ENCODE measurements around the gene DBNL. TPM values are rescaled to one million over a fixed set of nuclear protein-coding genes. Genes with fewer than 3 reads are reported as not detected.

DBNL gene
- total RNA-seq, 1 donor from 2014 or later = 85.0 TPM

DNA sequence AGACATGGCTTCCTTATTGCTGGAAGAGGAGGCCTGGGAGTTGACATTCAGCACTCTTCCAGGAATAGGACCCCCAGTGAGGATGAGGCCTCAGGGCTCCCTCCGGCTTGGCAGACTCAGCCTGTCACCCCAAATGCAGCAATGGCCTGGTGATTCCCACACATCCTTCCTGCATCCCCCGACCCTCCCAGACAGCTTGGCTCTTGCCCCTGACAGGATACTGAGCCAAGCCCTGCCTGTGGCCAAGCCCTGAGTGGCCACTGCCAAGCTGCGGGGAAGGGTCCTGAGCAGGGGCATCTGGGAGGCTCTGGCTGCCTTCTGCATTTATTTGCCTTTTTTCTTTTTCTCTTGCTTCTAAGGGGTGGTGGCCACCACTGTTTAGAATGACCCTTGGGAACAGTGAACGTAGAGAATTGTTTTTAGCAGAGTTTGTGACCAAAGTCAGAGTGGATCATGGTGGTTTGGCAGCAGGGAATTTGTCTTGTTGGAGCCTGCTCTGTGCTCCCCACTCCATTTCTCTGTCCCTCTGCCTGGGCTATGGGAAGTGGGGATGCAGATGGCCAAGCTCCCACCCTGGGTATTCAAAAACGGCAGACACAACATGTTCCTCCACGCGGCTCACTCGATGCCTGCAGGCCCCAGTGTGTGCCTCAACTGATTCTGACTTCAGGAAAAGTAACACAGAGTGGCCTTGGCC lies 16.6 kb downstream of the DBNL start:
- Histone ChIP-seq H3K27ac (ENCODE audit: low read depth, low read length) (no peak overlapping the region), H3K79me2 (ENCODE audit: insufficient read depth, low read length) (peaks cover 7% of the 10 kb centered on the region), H3K9me3 (ENCODE audit: insufficient read depth, low read depth, low read length) (no peaks in the 10 kb centered on the region), H3K4me2 (ENCODE audit: low read length) (no peak overlapping the region), H2AFZ (ENCODE audit: low read depth, low read length) (no peak overlapping the region), H3K27me3 (ENCODE audit: insufficient read depth, low read length) (peaks cover 3% of the 10 kb centered on the region), H3K36me3 (ENCODE audit: insufficient read depth, low read length) (peaks cover 26% of the 10 kb centered on the region), H3K4me1 (ENCODE audit: insufficient read depth, low read length) (peaks cover 3% of the 10 kb centered on the region), H4K20me1 (ENCODE audit: insufficient read depth, low read length) (peaks cover 80% of the 10 kb centered on the region), H3K9ac (ENCODE audit: low read length) (no peak overlapping the region), H3K4me3 (ENCODE audit: insufficient read depth, low read depth, low read length) (no peak overlapping the region)
- Mint-ChIP-seq H3K27me3 (ENCODE audit: low read depth, unreplicated experiment) (no peaks in the 10 kb centered on the region), H3K36me3 (ENCODE audit: low read depth, unreplicated experiment) (peaks cover 29% of the 10 kb centered on the region), H3K4me3 (ENCODE audit: unreplicated experiment) (no peak overlapping the region), H3K27ac (ENCODE audit: unreplicated experiment) (no peak overlapping the region), H3K4me1 (ENCODE audit: low read depth, unreplicated experiment) (peaks cover 8% of the 10 kb centered on the region), H3K9me3 (ENCODE audit: unreplicated experiment) (no peaks in the 10 kb centered on the region)
- FAIRE-seq (no peak), DNase-seq (ENCODE audit: low read depth) (no peak)
- TF ChIP-seq, protein P1, sequence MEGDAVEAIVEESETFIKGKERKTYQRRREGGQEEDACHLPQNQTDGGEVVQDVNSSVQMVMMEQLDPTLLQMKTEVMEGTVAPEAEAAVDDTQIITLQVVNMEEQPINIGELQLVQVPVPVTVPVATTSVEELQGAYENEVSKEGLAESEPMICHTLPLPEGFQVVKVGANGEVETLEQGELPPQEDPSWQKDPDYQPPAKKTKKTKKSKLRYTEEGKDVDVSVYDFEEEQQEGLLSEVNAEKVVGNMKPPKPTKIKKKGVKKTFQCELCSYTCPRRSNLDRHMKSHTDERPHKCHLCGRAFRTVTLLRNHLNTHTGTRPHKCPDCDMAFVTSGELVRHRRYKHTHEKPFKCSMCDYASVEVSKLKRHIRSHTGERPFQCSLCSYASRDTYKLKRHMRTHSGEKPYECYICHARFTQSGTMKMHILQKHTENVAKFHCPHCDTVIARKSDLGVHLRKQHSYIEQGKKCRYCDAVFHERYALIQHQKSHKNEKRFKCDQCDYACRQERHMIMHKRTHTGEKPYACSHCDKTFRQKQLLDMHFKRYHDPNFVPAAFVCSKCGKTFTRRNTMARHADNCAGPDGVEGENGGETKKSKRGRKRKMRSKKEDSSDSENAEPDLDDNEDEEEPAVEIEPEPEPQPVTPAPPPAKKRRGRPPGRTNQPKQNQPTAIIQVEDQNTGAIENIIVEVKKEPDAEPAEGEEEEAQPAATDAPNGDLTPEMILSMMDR (IDR thresholded peaks at IDR 0.05; ENCODE audit: insufficient read depth, low read depth, low read length) = no peak
- no peak for TF ChIP-seq EZH2 (IDR thresholded peaks at IDR 0.05; ENCODE audit: insufficient read depth, low read length)

DNA sequence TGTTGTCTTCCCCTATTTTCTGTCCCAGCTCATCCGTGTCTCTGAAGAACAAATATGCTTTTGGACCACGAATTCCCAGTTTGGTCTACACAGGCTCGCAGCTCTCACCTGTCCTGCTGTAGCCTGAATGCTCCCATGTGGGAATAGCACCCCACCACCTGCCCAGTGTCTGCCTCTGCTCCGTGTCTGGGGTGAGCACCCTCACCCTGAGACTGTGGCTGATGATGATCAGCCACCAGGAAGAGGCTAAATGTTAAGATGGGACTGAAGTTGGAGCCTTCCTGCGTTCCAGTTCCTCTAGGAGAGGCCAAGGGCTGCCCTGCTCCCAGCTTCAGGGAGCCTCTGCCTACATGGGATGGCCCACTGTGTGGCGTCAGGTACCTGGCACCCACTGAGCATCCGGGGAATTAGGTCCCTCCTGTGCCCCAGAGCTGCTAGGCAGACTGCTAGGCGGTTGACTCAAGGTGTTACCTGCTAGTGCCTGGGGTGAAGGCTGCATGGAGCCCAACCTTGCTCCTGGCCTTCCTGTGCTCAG lies 17.2 kb downstream of the DBNL start:
- Histone ChIP-seq H3K27ac (ENCODE audit: low read depth, low read length) (no peak overlapping the region), H3K4me2 (ENCODE audit: low read length) (no peak overlapping the region), H3K79me2 (ENCODE audit: insufficient read depth, low read length) (peaks cover under 1% of the 10 kb centered on the region), H3K27me3 (ENCODE audit: insufficient read depth, low read length) (peaks cover 3% of the 10 kb centered on the region), H3K36me3 (ENCODE audit: insufficient read depth, low read length) (peaks cover 23% of the 10 kb centered on the region), H3K9ac (ENCODE audit: low read length) (no peak overlapping the region), H3K4me1 (ENCODE audit: insufficient read depth, low read length) (peaks cover 3% of the 10 kb centered on the region), H4K20me1 (ENCODE audit: insufficient read depth, low read length) (peaks cover 80% of the 10 kb centered on the region), H3K9me3 (ENCODE audit: insufficient read depth, low read depth, low read length) (no peaks in the 10 kb centered on the region), H3K4me3 (ENCODE audit: insufficient read depth, low read depth, low read length) (no peak overlapping the region), H2AFZ (ENCODE audit: low read depth, low read length) (no peak overlapping the region)
- H3K27me3 Mint-ChIP-seq (ENCODE audit: low read depth, unreplicated experiment) = no peaks in the 10 kb centered on the region
- TF ChIP-seq, protein P1 (IDR thresholded peaks at IDR 0.05; ENCODE audit: insufficient read depth, low read depth, low read length) = no peak
- TF ChIP-seq EZH2 (IDR thresholded peaks at IDR 0.05; ENCODE audit: insufficient read depth, low read length) = no peak
- FAIRE-seq (no peak), DNase-seq (ENCODE audit: low read depth) (no peak)
- H3K4me1 Mint-ChIP-seq (ENCODE audit: low read depth, unreplicated experiment) = peaks cover 11% of the 10 kb centered on the region
- H3K4me3 Mint-ChIP-seq (ENCODE audit: unreplicated experiment) = no peak overlapping the region
- no peak overlapping the region for H3K27ac Mint-ChIP-seq (ENCODE audit: unreplicated experiment)
- H3K9me3 Mint-ChIP-seq (ENCODE audit: unreplicated experiment) = no peaks in the 10 kb centered on the region
- peaks cover 26% of the 10 kb centered on the region for H3K36me3 Mint-ChIP-seq (ENCODE audit: low read depth, unreplicated experiment)

Measured in astrocyte (in vitro differentiated cells and primary cell).